GM12873 (cell line): ENCODE measurements around the gene SCARB1.

ENCODE experiments used
- TF ChIP-seq, protein P1 (sequence below): IDR thresholded peaks from 2 replicates; pipeline ENCODE4 v1.5.1; 2012; ENCODE audit warnings: low read depth, mild to moderate bottlenecking, moderate library complexity, low read length, control low read depth; ENCODE audit not compliant: insufficient read depth; ENCODE audit errors: missing control alignments

Gene SCARB1

DNA sequence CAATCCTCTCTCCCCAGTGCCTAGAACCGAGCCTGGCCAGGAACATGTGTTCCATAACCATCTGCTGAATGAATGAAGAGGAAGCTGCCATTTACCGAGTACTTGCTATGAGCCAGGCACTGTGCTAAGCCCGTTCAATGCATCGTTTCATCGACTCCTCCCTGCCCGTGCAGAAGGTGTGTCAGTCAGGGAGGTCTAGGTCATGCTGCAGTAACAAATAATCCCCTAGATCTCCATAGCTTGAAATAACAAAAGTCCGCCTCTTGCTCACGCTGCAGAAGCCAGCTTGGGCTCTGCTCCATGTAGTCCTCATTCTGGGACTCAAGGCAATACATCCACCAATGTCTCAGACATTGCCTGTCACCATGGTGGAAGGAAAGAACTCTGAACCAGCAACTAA lies 101.3 kb downstream of the SCARB1 start:
- TF ChIP-seq, protein P1, sequence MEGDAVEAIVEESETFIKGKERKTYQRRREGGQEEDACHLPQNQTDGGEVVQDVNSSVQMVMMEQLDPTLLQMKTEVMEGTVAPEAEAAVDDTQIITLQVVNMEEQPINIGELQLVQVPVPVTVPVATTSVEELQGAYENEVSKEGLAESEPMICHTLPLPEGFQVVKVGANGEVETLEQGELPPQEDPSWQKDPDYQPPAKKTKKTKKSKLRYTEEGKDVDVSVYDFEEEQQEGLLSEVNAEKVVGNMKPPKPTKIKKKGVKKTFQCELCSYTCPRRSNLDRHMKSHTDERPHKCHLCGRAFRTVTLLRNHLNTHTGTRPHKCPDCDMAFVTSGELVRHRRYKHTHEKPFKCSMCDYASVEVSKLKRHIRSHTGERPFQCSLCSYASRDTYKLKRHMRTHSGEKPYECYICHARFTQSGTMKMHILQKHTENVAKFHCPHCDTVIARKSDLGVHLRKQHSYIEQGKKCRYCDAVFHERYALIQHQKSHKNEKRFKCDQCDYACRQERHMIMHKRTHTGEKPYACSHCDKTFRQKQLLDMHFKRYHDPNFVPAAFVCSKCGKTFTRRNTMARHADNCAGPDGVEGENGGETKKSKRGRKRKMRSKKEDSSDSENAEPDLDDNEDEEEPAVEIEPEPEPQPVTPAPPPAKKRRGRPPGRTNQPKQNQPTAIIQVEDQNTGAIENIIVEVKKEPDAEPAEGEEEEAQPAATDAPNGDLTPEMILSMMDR: no peak

DNA sequence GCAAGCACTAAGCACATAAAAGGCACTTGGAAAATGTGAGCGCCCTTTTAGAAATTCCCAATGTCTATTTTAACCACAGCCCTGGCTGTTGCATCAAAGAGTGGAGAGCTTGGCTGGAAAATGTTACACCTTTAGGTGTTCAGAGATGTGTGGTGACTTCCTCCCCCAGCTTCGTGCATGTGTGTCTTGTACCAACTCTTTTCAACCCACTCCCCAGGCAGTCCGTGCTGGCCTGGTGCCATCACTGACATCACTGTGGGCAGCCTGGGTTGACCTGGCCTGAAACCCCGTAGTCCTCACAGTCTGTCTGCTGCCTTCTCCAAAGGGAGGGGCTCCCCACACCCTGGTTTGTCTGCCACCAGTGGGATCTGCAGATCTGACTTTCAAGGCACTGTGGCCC lies 101.8 kb downstream of the SCARB1 start:
- TF ChIP-seq, protein P1: no peak

DNA sequence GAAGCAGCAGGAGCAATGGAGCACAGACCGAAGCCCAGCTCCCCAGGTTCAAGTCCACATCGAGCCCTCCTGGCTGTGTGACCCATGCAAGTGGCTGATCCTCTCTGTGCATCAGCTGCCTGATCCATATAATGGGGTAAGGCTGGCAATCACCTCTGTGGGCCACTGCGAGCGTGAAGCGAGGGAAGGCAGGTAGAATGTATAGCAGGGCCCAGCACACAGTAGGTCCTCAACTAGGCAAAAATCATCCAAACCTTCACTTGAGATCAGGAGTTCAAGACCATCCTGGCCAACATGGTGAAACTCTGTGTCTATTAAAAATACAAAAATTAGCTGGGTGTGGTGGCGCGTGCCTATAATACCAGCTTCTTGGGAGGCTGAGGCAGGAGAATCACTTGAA lies 102.6 kb downstream of the SCARB1 start:
- TF ChIP-seq, protein P1: no peak

DNA sequence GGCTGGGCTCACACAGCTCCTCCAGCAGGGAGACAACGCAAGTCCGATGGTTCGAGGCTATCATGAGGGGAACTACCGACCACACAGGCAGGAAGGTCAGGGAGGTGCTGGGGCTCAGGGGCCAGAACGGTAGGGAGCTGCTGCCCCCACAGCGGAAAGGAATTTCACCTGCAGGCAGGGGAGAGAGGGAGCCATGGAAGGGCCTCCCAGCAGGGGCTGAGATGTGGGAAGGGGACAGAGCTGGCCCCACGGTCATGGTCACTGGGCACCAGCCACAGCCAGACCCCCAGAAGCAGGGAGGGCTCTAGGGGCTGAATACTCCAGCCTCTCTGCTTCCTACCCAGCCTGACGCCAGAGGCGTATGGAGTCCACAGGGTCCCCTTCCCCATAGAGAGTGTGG lies 103.1 kb downstream of the SCARB1 start:
- TF ChIP-seq, protein P1: no peak

- TF ChIP-seq, protein P1: no peak
Measured at GRCh38 chr12:124759841-124760503, 103.7 kb downstream of the SCARB1 start.

DNA sequence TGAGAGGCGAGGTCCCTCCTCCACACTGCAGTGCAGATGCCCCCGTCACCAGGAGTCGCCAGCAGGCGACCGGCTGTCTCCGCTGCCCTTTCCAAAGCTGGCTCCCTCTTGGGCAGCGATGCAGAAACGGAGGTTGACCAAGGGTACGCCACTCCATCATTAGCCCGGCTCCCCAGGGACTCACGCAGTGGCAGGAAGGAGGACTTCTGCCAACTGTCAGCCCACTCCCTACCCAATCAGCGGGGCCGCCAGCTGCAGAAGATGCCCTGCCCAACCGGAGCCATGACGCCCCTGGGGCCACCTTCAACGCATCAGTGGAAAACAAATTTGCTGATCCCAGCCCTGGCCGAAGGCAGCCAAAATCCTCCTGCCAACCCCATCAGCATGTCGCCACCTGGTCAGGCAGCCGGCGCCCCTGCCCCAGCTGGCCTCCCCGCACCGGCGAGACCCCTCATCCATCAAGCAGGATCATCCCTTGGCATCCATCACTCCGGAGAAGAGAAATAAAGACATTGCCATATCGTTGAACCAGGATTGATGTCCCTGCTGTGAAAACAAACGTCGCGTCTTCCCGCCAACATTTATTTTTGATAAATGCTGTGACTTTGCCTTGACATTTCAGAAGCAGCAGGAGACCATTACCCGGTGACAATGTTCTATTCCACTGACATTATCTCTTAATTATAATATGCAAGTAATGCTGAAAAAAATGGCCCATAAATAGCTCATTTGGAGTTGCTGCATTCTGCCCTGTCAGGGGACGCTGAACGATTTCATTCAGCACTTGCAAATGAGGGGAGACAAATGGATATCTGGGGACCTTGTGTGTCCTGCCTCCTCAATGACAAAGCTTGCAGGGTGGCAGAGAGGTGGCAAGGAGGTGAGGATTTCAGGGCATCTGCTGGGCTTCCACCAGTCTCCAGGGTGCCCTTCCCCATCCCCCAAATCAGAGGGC lies 105.1 kb downstream of the SCARB1 start:
- TF ChIP-seq, protein P1: no peak

DNA sequence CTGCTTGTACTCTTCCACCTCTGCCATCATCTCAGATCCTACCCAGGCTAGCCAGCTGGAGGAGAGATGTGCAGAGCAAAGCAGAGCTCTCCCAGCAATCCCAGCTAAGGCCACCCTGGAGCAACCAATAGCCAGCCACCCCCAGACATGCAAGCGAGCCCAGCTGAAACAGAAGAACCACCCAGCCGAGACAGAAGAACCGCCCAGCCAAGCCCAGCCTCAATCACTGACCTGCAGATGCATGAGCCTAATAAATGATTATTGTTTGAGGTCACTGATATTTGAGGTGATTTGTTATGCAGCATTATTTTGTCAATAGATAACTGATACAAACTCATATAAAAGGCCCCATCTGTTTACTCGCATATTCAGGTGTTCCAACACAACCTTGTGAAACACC lies 106.3 kb downstream of the SCARB1 start:
- TF ChIP-seq, protein P1: no peak
